ENCODE results near the gene TNPO1. TPM values are rescaled to one million over a fixed set of nuclear protein-coding genes. Genes with fewer than 3 reads are reported as not detected.

TNPO1 gene
- total and polyA plus RNA-seq, 2 experiments from 2014 or later: 40.4 to 195 TPM

DNA sequence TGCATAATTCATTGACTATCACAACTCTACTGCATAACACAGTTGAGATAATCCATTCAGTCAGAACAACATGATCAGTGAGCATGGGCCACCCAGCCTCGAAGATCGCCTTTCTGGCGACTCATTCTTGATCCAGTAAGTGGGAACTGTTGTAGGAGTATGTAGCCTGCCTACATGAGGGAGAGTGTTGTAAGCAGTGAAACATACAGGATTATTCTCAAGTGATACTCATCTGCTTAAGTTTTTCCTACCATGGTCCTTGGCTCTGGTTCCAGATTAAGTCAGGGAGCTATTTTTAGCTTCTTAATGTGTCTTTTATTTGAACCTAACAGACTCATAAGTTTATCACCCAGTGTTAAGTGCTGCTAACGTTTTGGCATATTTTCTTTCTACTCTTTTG lies 44.0 kb downstream of the TNPO1 start:
- Histone ChIP-seq H3K4me1 (ENCODE audit: low read depth) (no peaks in the 10 kb centered on the region), H3K27me3 (no peaks in the 10 kb centered on the region), H3K4me3 (no peak overlapping the region), H3K9me3 (ENCODE audit: low read depth) (no peaks in the 10 kb centered on the region), H3K27ac (no peak overlapping the region), H3K36me3 (peaks cover 40% of the 10 kb centered on the region)
- TF ChIP-seq, protein P1, sequence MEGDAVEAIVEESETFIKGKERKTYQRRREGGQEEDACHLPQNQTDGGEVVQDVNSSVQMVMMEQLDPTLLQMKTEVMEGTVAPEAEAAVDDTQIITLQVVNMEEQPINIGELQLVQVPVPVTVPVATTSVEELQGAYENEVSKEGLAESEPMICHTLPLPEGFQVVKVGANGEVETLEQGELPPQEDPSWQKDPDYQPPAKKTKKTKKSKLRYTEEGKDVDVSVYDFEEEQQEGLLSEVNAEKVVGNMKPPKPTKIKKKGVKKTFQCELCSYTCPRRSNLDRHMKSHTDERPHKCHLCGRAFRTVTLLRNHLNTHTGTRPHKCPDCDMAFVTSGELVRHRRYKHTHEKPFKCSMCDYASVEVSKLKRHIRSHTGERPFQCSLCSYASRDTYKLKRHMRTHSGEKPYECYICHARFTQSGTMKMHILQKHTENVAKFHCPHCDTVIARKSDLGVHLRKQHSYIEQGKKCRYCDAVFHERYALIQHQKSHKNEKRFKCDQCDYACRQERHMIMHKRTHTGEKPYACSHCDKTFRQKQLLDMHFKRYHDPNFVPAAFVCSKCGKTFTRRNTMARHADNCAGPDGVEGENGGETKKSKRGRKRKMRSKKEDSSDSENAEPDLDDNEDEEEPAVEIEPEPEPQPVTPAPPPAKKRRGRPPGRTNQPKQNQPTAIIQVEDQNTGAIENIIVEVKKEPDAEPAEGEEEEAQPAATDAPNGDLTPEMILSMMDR (IDR thresholded peaks at IDR 0.05; ENCODE audit: low read depth, low read length): no peak
- DNase-seq (ENCODE audit: low read depth in 1 of 2, low spot score in 1 of 2): peak in 1 of 2 donors; percentile 74

DNA sequence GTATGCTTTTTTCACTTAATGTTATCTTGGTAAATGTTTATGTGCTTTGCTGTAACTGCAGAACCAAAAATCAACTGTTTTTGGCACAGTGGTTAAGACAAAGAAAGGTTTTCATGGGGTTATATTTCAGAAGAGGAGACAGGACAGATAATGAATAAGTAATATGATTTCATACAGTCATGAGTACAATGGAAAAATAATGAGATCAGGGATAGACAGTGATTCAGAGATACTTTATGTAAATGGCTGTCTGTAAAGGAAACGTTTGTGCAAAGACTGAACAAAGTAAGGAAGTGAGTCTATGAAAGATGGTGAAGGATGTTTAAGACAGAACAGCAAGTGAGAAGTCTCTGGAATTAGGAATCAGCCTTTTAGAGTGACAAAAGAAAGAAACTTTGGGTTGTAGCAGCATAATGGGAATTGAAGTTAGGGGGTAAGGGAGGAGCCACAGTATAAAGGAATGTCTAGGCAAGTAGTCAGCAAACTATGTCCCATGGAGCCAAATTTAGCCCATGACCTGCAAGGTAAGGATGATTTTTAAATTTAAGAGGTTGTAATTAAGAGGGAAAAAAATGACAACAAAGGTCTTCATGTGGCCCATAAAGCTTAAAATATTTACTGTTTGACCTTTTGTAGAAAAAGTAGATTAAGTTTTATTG lies 55.0 kb downstream of the TNPO1 start:
- Histone ChIP-seq H3K27ac (no peak overlapping the region), H3K4me3 (no peak overlapping the region), H3K36me3 (peaks cover 62% of the 10 kb centered on the region), H3K27me3 (no peaks in the 10 kb centered on the region), H3K4me1 (ENCODE audit: low read depth) (no peaks in the 10 kb centered on the region), H3K9me3 (ENCODE audit: low read depth) (no peaks in the 10 kb centered on the region)
- TF ChIP-seq, protein P1 (IDR thresholded peaks at IDR 0.05; ENCODE audit: low read depth, low read length): no peak
- DNase-seq (ENCODE audit: low read depth in 1 of 2, low spot score in 1 of 2): no peak

DNA sequence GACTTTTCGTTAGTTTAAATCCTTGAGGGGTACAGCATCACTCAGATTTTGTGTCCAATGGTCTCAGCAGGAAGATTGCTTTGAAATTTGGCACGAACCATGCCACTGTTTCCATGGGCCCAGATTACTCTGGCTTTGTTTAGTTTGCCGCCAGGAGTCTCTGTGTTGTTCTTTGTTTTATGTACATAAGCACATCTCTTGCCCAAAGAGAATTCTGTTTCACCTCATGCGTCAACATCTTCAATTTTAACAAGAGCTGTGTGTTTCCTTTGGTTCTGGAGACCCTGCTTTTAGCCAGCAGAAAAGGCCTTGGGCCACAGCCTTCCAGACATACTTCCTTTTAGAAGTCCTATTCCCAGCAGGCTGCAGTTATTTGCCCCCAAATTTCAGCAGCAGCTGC lies 62.4 kb downstream of the TNPO1 start:
- no peak overlapping the region for H3K27ac ChIP-seq

DNA sequence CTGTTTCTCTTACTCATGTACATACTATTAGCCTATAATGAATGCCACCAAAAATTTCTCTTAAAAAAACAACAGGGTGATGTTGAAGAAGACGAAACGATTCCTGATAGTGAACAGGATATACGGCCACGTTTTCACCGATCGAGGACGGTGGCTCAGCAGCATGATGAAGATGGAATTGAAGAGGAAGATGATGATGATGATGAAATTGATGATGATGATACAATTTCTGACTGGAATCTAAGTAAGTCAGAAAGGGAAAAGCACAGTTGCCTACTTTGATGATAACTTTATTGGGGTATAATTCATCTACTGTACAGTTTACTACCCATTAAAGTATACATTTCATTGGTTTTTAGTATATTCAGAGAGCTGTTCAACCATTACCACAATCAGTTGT lies 66.5 kb downstream of the TNPO1 start:
- TF ChIP-seq, protein P1 (IDR thresholded peaks at IDR 0.05; ENCODE audit: low read depth, low read length): no peak
- no peak for DNase-seq (ENCODE audit: low read depth in 1 of 2, low spot score in 1 of 2)
- peaks cover 69% of the 10 kb centered on the region for H3K36me3 ChIP-seq

More for the DNA sequence above, 62.4 kb downstream of the TNPO1 start:
- H3K27me3 ChIP-seq: no peaks in the 10 kb centered on the region
- H3K9me3 ChIP-seq (ENCODE audit: low read depth): no peaks in the 10 kb centered on the region
- H3K4me1 ChIP-seq (ENCODE audit: low read depth): no peaks in the 10 kb centered on the region
- H3K4me3 ChIP-seq: no peak overlapping the region
- peaks cover 72% of the 10 kb centered on the region for H3K36me3 ChIP-seq
- DNase-seq (ENCODE audit: low read depth in 1 of 2, low spot score in 1 of 2): no peak
- TF ChIP-seq, protein P1 (IDR thresholded peaks at IDR 0.05; ENCODE audit: low read depth, low read length): no peak

DNA sequence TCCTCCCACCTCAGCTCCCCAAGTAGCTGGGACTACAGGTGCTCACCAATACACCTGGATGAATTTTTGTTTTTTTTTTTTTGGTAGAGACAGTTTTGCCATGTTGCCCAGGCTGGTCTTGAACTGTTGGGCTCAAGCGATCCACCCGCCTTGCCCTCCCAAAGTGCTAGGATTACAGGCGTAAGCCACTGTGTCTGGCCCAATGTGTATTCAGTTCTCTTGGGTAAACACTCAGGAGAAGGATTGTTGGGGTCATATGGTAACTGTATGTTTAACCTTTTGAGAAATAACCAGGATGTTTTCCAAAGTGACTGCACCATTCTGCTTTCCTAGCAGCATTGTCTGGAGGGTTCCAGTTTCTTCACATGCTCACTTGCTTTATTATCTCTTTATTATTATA lies 67.4 kb downstream of the TNPO1 start:
- TF ChIP-seq, protein P1 (IDR thresholded peaks at IDR 0.05; ENCODE audit: low read depth, low read length): no peak
- Histone ChIP-seq H3K4me3 (no peak overlapping the region), H3K27ac (no peak overlapping the region), H3K4me1 (ENCODE audit: low read depth) (no peaks in the 10 kb centered on the region), H3K9me3 (ENCODE audit: low read depth) (no peaks in the 10 kb centered on the region), H3K27me3 (no peaks in the 10 kb centered on the region), H3K36me3 (peaks cover 75% of the 10 kb centered on the region)
- no peak for DNase-seq (ENCODE audit: low read depth in 1 of 2, low spot score in 1 of 2)

More for the DNA sequence above, 66.5 kb downstream of the TNPO1 start:
- Histone ChIP-seq H3K27ac (no peak overlapping the region), H3K9me3 (ENCODE audit: low read depth) (no peaks in the 10 kb centered on the region), H3K4me3 (no peak overlapping the region), H3K4me1 (ENCODE audit: low read depth) (no peaks in the 10 kb centered on the region), H3K27me3 (no peaks in the 10 kb centered on the region)
